Measurements from ENCODE around the gene CYB5B. TPM values are rescaled to one million over a fixed set of nuclear protein-coding genes. Genes with fewer than 3 reads are reported as not detected.
"Not testable (repeated sequence)": the region's sequence is repeated elsewhere in the genome, so short reads cannot be mapped to it uniquely, and the experiment has no call there.

Gene CYB5B
- polyA plus RNA-seq, 4 donors = 96.0 to 150 (median 132) TPM

DNA sequence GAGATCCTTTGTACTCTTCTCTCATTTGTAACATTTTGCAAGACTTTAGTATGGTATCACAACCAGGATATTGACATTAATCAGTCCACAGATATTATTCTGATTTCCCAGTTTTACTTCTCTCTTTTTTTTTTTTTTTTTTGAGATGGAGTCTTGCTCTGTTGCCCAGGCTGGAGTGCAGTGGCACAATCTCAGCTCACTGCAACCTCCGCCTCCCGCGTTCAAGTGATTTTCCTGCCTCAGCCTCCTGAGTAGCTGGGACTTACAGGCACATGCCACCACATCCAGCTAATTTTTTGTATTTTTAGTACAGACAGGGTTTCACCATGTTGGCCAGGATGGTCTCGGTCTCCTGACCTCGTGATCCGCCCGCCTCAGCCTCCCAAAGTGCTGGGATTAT, 16.6 kb downstream of the CYB5B start:
- DNase-seq (ENCODE audit: low read depth in 4 of 4, low spot score in 3 of 4) = not testable (repeated sequence)

DNA sequence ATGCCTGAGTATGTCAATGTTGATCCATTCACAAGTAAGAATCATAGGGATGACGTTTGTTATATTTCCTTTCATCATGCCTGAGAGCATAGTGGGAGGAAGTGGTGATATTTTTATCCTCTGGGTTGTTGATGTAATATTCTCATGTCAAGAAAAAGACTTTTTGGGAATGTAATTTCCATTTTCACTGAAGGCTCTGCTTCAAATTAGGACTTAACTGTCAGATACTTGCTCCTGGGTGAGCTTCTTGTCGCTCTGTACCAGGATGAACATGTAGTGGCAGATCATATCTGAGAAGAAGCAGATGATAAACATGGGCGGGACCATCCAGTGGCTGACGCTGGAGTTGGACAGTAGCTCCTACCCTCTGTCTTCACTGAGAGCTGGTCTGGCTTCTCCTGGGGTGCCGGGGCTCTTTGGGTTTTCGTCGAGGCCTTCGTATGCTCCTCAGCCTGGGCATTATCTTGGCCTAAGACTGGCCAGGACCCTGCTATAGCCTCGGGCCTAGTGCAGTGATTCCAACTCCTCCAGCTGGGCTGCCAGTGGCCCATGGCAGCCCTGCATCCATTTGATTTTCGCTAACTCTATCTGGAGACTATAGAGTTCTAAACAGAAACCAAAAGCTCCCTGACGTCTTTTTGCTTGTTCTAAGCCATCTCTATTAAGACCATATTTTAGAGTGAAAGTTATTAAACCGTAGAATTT, 19.7 kb downstream of the CYB5B start:
- no peak for DNase-seq (ENCODE audit: low read depth in 4 of 4, low spot score in 3 of 4)

DNA sequence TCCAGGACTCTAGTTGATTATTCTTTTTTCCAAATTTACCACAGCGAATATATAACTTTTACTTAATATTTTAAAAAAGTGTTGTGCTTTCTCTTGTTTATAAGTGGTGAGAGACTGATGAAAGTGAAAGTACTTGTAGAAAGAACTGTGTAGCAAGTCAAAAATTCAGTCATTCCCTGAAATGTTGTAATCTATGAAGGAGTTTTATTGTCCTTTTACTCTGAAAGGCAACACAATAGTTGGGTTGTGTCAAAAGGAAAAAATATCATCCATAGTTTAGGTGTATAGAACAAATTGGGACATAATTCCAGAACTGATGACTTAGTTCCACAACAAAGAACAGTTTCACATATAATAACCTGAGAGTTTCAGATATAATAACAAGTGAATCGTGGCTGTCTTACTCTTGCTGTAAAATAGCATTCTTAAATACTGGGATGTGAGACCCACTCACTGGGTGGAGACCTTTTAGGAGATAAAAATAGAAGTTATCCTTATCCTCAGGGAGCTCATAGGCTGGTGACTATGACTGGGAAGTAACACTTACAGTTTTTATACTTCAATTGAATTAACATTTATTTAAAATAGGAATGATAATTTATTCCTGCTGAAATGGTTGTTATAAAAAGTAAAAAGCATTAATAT, 20.6 kb downstream of the CYB5B start:
- no peak for DNase-seq (ENCODE audit: low read depth in 4 of 4, low spot score in 3 of 4)

DNA sequence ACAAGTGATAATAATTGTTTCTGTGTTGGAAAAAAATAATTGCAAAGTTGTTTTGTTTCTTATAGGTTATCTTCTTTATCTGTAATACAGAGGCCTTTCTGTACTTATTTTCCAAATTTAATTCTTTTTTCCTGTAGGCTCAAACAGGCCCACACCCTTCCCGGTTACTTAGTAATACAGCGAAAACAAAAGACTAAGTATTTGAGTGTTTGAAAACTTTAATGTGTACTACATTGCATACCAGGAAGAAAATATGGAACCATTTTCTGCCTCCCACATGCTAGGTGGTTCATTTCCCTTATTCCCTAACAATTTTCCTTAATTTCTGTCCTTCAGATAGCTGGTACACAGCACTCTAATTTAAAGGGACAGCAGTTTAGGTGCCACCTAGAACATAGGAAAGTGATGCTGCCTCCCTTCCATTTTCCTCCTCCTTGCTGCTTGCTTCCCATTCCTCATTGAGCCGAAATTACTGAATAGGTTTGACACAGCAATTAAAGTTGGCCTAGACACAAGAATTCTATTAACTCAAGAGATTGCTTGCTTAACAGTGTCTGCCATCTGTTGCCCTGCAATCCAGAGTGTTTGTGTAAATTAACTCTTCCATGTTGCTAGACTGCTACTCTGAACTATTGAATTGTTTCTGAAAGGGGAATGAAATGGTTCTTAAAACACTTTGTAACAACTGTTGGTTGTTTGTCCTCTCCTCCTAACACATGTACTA, 24.2 kb downstream of the CYB5B start:
- DNase-seq (ENCODE audit: low read depth in 4 of 4, low spot score in 3 of 4) = no peak

DNA sequence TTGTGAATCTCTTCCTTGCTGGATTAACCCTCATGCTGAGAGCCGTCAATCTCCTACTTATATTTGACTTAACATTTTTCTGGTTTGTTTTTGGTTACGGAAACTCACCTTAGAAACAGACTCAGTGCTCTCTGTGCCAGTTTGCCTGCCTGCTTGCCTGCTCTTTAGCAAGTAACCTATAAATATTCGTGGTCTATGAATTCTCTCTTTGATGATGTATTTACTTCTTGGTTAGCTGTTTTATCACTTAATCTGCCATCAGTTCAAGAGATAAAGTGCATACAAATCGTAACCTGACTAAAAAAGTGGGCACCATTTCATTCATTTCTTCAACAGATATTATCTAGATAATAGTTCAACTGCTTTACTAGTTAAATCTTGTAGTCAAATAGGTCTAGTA, 26.7 kb downstream of the CYB5B start:
- DNase-seq (ENCODE audit: low read depth in 4 of 4, low spot score in 3 of 4) = no peak

DNA sequence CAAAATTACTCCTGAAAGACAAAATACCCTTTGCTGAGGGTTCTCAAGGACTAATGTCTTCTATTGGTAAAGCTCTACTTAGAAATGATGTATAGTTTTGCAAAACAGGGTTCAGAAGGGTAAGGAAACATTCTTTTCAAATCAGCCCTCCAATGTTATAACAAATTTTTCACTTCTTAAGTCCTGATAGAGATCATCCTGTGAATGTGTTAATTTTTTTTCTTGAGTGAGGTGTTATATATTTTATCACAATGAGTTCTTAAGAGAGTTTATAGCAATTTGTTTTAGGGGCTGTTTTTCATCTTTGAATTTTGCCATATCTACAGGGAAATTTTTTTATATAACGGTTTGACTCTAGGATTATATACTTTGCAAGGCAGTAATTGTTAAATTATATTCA, 29.5 kb downstream of the CYB5B start:
- no peak for DNase-seq (ENCODE audit: low read depth in 4 of 4, low spot score in 3 of 4)

DNA sequence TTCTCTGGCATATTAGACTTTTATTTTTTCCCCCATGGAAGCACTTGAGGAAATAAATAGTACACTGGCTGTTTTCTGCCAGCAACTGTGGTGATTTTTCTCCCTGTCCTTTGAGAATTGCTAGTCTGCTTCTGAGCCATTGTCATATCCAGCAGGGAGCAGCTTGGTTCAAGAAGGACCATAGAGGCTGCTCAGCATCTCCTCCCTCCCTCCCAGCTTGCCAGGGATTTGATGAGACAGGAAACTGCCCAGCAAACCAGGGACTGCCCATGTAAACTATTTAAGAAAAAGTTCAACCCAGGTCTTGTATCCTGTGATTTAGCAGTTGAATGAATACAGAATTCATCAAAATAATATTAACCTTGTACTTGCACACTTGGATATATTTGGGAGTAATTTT, 39.5 kb downstream of the CYB5B start:
- no peak for DNase-seq (ENCODE audit: low read depth in 4 of 4, low spot score in 3 of 4)

DNA sequence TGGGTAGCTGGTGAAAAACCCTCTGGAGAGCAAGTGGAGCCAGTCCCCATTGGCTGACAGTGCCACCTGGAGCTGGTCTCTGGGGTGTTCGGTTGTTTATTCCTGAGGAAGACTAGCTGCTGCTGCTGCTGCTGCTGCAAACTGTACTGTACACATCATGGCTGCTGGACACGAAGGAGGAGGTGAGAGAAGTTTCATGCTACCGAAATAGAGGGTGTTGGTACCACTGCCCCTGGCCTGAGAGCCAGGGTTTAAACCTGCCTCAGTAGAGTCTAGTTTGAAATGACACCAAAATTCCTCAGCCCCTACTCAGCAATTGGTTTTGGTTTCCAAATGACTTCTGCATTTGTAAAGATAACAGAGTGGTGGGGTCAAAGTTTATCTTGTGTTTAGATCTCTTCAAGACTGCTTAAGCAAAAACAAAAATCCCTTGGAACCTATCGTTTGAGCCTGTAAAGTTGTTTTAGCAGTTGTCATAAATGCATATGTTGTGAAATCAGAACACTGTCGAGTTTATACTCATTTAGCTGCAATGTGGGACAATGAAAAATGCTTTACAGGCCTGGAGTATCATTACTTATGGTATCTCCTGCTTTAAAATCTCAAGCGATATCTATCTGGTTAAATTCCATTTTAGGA, 40.8 kb downstream of the CYB5B start:
- no peak for DNase-seq (ENCODE audit: low read depth in 4 of 4, low spot score in 3 of 4)

DNA sequence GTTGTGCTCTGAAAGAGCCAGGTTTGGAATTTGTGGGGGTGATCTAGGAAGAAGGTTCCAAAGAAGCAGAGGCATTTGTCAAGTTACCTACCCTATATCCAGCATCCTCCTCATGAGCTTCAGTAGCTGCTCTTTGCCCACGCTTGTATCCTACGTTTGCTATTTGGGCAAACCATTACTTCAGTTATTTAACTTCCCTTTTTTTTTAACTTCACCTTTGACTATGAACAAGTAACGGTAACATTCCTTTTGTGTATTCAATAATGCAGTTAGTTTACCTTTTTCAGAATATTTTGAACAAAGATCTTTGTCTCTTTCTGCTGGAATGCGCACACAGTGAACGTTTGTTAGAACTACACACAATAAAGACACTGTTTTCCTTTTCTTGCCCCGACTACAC, 41.5 kb downstream of the CYB5B start:
- DNase-seq (ENCODE audit: low read depth in 4 of 4, low spot score in 3 of 4) = no peak

DNA sequence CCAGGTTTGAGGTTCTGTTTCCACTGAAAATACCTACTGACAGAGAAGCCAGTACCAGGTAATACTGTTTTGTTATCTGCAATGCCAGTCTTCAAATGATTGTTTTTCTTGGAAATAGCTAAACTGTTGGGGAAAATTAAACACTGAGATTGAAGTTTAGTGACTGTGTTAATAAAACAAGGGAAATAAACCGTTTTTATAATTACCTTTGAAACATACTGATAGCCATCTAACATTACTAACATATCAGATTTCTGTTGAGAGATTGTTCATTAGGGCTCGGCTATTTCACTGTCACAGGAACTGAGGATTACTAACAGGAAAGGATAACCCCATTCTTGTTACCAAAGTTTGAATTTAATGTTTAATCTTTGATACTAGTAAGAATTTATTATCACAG, 42.1 kb downstream of the CYB5B start:
- no peak for DNase-seq (ENCODE audit: low read depth in 4 of 4, low spot score in 3 of 4)

DNA sequence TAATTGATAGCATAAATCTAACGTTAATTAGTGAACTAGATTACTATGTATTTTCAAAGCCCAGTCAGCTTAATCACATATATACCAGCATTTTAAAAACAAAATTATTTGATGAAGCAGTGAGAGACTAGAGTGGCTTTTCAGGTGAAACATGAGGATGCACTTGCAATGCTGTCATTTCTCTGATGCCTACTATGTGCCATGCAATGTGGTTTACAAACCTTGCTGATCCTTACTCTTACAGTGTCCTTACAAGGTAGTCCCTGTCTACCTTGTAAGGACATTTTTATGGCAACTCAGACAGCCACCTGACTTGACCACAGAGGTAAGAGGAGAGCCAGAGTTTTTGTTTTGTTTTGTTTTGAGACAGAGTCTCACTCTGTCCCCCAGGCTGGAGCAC, 42.7 kb downstream of the CYB5B start:
- no peak for DNase-seq (ENCODE audit: low read depth in 4 of 4, low spot score in 3 of 4)

DNA sequence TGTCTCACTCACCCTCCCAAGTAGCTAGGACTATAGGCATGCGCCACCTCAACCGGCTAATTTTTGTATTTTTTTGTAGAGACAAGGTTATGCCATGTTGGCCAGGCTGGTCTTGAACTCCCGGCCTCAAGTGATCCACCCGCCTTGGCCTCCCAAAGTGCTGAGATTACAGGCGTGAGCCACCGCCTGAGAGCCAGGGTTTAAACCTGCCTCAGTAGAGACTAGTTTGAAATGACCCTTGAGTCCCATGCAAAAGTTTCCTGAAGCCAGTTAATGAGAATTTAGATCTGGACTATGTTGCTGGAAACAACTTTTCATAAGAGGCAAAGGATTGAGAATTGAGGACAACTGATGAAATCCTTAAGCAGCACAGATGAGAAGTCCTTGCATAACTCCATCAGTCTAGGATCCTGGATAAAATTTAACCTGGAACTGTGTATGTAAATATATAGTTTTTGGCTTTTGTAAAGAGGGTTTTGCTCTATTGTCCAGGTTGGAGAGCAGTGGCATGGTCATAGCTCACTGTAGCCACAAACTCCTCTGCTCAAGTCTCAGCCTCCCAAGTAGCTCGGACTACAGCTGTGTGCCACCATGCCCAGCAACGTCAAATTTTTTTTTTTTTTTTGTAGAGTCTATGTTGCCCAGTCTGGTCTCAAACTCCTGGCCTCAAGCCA, 43.2 kb downstream of the CYB5B start:
- no peak for DNase-seq (ENCODE audit: low read depth in 4 of 4, low spot score in 3 of 4)

DNA sequence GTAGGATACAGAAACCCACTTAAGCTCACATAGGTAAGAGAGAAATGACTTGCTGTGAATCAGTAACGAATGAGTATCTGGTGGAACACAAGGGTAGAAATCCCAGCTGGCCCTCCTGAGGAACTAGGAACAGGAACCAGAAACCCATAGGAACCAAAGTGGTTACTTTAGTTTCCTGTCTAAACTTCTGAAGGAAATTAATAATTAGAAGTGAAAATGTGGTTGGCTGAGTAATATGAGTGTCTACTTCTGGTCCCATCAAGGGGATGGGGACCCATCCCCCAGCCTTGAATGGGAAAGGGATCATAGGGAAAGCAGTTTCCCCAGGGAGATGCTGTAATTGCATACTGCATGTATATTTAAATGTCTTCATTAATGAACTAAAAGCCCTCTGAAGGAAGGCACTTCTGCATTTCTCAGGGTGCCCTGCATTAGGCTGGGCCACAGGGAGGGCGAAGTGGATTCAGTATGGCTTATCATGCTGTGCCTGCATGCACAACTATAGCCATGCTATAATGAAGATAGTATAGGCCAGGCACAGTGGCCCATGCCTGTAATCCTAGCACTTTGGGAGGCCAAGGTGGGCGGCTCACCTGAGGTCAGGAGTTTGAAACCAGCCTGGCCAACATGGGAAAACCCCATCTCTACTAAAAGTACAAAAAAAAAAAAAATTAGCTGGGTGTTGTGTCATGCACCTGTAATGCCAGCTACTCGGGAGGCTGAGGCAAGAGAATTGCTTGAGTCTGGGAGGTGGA, 45.6 kb downstream of the CYB5B start:
- no peak for DNase-seq (ENCODE audit: low read depth in 4 of 4, low spot score in 3 of 4)

DNA sequence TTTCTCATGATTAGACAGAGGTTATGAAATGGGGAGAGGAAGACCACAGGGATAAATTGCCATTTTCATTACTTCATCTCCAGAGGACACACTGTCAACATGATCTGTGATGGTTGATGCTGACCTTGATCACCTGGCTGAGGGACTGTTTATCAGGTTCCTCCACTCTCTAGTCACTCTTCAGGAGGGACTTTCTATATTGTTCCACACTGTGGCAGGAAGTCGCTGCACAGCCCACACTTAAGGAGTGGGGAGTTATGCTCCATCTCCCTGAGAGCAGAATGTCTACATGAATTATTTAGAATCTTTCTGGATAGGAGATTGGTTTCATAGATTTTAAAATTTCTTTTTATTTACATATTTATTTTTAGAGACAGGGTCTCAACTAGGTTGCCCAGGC, 46.7 kb downstream of the CYB5B start:
- no peak for DNase-seq (ENCODE audit: low read depth in 4 of 4, low spot score in 3 of 4)

DNA sequence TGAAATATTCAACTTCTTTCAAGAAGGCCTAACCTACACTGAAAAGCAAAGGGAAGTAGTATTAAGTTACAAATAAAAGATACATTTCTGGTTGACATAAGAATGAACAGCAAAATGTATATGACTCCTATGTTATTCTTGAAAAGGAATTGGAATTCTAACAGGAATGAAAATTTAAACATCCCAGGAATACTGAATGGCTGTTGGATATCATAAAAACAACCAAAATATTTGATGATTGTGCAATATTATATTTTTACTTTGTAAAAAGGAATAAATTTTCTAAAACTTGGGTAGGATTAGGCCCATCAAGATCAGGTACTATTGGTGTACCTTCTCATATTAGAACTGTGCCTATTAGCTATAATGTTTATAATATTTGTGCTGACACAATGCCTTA, 50.0 kb downstream of the CYB5B start:
- no peak for DNase-seq (ENCODE audit: low read depth in 4 of 4, low spot score in 3 of 4)

DNA sequence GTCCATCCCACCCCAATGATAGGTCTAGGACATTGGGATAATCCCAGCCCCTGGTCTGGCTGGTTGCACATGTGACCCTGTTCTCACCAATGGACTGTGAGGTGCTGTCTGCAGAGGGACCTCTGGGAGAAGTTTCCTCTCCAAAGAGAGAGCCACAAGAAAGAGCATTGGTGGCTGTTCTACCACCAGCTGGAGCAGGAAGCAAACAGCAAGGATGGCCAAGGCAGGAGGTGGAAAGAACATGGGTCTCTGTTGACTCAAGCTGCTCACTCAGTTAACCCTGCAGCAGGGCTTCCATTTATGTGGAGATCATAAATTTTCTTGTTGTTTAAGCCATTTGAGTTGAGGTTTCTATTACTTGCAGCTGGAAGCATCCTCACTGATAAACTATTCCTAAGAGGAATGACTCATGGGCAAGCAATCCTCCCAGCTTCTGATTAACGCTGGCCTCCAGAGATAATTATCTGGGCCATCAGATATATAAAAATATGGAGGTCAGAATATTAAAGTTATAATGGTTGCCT, 52.6 kb downstream of the CYB5B start:
- DNase-seq (ENCODE audit: low read depth in 4 of 4, low spot score in 3 of 4) = no peak

DNA sequence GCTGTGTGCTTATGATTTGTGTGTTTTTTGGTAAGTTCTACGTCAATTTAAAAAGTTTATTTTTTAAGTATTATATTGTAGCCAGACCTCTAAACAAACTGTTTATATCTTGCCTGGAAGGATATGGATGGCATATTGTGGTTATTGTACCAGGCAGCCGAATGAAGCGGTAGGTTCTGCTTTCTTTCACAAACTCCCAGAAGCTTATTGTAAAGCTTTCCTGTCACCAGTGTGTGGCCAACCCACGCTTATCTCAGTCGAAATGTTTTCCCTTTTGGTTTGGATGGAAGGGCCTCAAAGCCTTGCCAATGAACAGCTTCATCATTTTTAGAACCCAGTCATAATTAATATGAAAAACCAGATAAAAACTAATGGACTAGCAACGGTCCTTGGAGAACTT, 53.1 kb downstream of the CYB5B start:
- no peak for DNase-seq (ENCODE audit: low read depth in 4 of 4, low spot score in 3 of 4)

DNA sequence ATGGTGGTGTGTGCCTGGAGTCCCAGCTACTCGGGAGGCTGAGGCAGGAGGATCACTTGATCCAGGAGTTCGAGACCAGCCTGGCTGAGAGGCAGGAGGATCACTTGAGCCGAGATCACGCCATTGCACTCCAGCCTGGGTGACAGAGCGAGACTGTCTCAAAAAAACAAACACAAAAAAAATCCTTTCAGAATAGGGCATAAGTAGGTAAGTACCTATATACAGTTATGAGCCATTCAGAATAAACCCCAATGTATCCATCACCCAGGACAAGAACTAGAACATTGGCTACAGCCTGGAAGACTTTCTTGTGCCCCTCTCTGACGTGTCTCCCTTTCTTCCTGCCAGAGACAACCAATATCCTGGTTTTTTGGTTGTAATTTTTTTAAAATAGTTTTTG, 54.3 kb downstream of the CYB5B start:
- no peak for DNase-seq (ENCODE audit: low read depth in 4 of 4, low spot score in 3 of 4)

DNA sequence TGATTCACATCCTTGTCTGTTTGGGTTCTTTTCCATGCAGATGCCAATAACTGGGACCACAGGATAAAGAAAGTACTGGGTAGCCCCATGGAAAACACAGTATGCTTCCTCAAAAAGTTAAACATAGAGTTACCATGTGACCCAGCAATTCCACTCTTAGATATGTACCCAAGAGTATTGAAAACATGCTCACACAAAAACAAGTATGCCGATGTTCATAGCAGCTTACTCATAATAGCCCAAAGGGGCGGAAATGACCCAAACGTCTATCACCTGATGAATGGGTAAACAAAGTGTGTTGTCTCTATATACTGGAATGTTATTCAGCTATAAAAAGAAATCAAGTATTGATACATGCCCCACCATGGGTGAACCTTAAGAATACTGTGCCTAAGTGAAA, 55.4 kb downstream of the CYB5B start:
- no peak for DNase-seq (ENCODE audit: low read depth in 4 of 4, low spot score in 3 of 4)

DNA sequence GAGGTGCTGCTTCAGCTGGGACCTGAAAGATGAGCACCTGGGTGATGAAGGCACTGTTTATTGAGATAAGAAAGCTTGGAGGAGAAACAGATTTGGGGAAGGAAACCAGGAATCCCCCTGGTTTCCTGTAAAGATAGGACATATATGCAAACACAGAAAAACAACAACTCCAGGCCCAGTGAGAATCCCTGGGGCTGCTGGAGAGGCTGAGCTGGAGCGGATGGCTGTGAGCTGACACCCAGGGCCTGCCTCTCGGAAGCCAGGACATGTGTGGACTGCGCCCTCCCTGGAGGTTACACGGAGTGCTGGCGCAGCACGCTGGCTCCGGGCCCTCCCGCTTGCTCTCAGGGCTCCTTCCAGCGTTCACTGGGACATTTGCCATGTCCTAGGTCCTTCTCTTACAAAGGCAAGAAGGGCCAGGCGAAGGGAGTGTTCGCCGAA, 57.5 kb downstream of the CYB5B start:
- no peak for DNase-seq (ENCODE audit: low read depth in 4 of 4, low spot score in 3 of 4)

Measured in left renal pelvis (tissue), 4 donors.